KMS-11 (cell line): ENCODE data around the gene SLC22A23.

Source experiments
- H2AFZ ChIP-seq: fragments of 200-600 bp; sonication (generic); 2 replicates; pipeline ENCODE4 v1.6.1; 2016; ENCODE audit warnings: antibody characterized with exemption, mixed run types, low read depth
- H3K27ac ChIP-seq: fragments of 200-600 bp; sonication (generic); 2 replicates; pipeline ENCODE4 v1.6.1; 2016; ENCODE audit warnings: mild to moderate bottlenecking, mixed run types
- H3K27me3 ChIP-seq: fragments of 200-600 bp; sonication (generic); 2 replicates; pipeline ENCODE4 v1.6.1; 2017; ENCODE audit warnings: mild to moderate bottlenecking, low read depth, mixed run types, moderate library complexity; ENCODE audit not compliant: insufficient read depth
- H3K36me3 ChIP-seq: fragments of 200-600 bp; sonication (generic); 2 replicates; pipeline ENCODE4 v1.6.1; 2017; ENCODE audit warnings: mild to moderate bottlenecking, mixed run types; ENCODE audit not compliant: insufficient read depth
- H3K4me1 ChIP-seq: fragments of 200-600 bp; sonication (generic); 2 replicates; pipeline ENCODE4 v1.6.1; 2016; ENCODE audit warnings: mild to moderate bottlenecking, low read depth, mixed run types; ENCODE audit not compliant: poor library complexity, severe bottlenecking
- H3K4me2 ChIP-seq: fragments of 200-600 bp; sonication (generic); 2 replicates; pipeline ENCODE4 v1.7.0; 2016; ENCODE audit warnings: mild to moderate bottlenecking, mixed run types
- H3K4me3 ChIP-seq: fragments of 200-600 bp; sonication (generic); IDR thresholded peaks from 2 replicates; pipeline ENCODE4 v1.6.1; 2017; ENCODE audit warnings: low read depth, low read length, mixed read lengths; ENCODE audit not compliant: insufficient read depth
- H3K79me2 ChIP-seq: fragments of 200-600 bp; sonication (generic); 2 replicates; pipeline ENCODE4 v1.6.1; 2016; ENCODE audit warnings: low read depth, mixed run types; ENCODE audit not compliant: insufficient read depth
- H3K9ac ChIP-seq: fragments of 200-600 bp; sonication (generic); 2 replicates; pipeline ENCODE4 v1.6.1; 2016; ENCODE audit warnings: mild to moderate bottlenecking, mixed run types
- H4K20me1 ChIP-seq: fragments of 200-600 bp; sonication (generic); 2 replicates; pipeline ENCODE4 v1.6.1; 2016; ENCODE audit warnings: mild to moderate bottlenecking, mixed run types; ENCODE audit not compliant: insufficient read depth
- TF ChIP-seq, protein P1 (sequence below): fragments of 200-600 bp; sonication (generic); conservative IDR thresholded peaks from 2 replicates; pipeline ENCODE4 v1.6.1; 2017; ENCODE audit warnings: low read depth, mild to moderate bottlenecking, antibody characterized with exemption, low read length, moderate library complexity, mixed read lengths

SLC22A23 gene

DNA sequence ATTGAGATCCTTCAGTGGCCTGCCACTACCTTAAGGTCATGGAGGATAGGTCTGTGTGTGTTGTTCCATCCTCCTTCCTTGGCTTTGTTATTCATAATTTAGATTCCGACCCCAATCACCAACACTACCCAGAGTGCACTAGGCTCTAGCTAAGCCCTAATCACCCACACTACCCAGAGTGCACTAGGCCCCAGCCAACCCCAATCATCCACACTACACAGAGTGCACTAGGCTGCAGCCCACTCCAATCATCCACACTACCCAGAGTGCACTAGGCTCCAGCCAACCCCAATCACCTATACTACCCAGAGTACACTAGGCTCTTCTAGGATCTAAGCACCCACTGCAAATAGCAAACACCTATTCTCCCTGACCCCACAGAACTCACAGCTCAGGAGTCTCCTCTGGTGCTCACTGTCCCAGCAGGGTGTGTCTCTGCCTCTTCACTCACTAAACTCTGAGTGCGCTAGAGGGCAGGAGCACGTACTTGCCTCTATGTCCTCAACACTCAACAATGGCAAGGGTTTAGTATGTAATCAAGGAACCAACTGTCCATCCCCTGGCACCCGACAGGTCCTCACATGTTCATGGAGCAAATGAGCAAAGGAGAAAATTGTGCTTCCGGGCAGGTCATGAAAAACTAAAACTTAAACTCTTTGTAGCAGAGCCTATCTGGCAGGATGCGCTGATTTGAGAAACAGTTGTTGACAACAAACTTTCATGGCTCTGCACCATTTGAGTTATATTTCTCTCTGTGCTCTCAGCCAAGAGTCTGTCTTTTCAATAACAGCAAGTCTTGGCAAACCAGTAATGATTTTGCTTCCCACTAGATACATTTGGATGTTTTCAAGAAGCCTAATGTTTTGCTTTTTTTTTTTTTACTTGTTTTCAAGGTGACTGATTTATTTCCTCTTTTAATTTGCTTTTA is 54.3 kb downstream of the SLC22A23 start:
- Histone ChIP-seq H2AFZ (no peak overlapping the region), H3K79me2 (no peaks in the 10 kb centered on the region), H3K4me2 (no peak overlapping the region), H3K27ac (no peak overlapping the region), H3K9ac (no peak overlapping the region), H3K36me3 (no peaks in the 10 kb centered on the region), H3K4me3 (no peak overlapping the region), H3K4me1 (peaks cover 36% of the 10 kb centered on the region), H4K20me1 (no peaks in the 10 kb centered on the region), H3K27me3 (no peaks in the 10 kb centered on the region)
- TF ChIP-seq, protein P1, sequence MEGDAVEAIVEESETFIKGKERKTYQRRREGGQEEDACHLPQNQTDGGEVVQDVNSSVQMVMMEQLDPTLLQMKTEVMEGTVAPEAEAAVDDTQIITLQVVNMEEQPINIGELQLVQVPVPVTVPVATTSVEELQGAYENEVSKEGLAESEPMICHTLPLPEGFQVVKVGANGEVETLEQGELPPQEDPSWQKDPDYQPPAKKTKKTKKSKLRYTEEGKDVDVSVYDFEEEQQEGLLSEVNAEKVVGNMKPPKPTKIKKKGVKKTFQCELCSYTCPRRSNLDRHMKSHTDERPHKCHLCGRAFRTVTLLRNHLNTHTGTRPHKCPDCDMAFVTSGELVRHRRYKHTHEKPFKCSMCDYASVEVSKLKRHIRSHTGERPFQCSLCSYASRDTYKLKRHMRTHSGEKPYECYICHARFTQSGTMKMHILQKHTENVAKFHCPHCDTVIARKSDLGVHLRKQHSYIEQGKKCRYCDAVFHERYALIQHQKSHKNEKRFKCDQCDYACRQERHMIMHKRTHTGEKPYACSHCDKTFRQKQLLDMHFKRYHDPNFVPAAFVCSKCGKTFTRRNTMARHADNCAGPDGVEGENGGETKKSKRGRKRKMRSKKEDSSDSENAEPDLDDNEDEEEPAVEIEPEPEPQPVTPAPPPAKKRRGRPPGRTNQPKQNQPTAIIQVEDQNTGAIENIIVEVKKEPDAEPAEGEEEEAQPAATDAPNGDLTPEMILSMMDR: no peak

DNA sequence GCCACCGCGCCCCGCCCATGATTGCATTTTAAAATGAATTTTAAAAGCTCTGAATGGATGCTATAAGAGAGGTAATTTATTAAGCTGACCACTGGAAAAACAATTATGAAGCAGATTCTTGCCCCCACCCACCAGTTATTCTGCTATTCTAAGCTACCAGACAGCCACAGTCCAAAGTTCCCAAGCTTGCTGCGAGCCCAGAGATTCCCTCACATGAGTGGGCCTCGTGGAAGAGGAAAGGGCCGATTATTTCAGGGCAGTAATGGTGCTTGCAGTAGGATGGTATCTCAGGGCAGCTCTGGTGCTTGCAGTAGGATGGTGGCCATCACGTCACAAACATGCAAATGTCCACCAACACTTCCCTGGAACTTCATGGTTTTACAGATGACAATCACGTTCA is 56.7 kb downstream of the SLC22A23 start:
- Histone ChIP-seq H2AFZ (no peak overlapping the region), H3K27ac (no peak overlapping the region), H3K79me2 (no peaks in the 10 kb centered on the region), H3K4me1 (peaks cover 12% of the 10 kb centered on the region), H3K4me3 (no peak overlapping the region), H3K9ac (no peak overlapping the region), H3K27me3 (no peaks in the 10 kb centered on the region), H3K4me2 (no peak overlapping the region), H4K20me1 (no peaks in the 10 kb centered on the region), H3K36me3 (no peaks in the 10 kb centered on the region)
- TF ChIP-seq, protein P1: no peak

DNA sequence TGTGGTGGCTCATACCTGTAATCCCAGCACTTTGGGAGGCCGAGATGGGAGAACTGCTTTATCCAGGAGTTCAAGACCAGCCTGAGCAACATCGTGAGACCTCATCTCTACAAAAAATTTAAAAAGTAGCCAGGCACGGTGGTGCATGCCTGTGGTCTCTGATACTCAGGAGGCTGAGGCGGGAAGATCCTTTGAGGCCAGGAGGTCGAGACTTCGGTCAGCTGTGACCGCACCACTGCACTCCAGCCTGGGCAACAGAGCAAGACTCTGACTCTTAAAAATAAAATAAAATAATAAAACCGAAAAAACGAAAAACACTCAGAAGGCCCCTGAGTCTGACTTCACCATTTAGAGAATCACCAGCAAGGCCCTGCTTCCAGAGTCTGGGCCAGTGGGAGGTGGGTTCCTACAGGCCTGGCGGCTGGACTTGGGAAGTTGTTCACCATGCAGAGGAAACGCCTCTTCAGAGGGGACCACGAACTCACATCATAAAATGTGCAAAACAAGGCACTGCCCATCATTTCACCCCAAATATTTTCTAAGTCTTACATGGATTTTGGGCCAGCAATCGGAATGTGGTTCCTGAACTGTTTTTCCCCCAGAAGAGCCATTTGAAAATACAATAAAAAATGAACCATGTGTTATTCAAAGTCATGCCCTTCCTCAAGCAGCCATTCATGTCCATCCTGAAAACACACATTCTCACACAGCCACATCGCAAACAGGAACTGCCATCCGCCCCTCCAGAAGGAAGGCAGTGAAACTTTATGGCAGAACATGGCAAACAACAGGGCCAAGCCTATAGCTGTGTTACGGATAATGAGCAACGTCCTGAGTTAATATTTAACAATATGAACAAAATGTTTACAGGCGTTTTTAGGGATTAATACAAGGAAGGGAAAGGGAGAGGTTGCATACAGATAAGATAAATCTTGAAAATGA is 57.8 kb downstream of the SLC22A23 start:
- H3K79me2 ChIP-seq: no peaks in the 10 kb centered on the region
- no peak overlapping the region for H3K9ac ChIP-seq
- H3K4me3 ChIP-seq: no peak overlapping the region
- H3K27ac ChIP-seq: no peak overlapping the region
- H3K27me3 ChIP-seq: no peaks in the 10 kb centered on the region
- H3K4me1 ChIP-seq: peaks cover under 1% of the 10 kb centered on the region
- no peak overlapping the region for H2AFZ ChIP-seq
- TF ChIP-seq, protein P1: no peak
- H3K4me2 ChIP-seq: no peak overlapping the region
- no peaks in the 10 kb centered on the region for H3K36me3 ChIP-seq
- H4K20me1 ChIP-seq: no peaks in the 10 kb centered on the region

DNA sequence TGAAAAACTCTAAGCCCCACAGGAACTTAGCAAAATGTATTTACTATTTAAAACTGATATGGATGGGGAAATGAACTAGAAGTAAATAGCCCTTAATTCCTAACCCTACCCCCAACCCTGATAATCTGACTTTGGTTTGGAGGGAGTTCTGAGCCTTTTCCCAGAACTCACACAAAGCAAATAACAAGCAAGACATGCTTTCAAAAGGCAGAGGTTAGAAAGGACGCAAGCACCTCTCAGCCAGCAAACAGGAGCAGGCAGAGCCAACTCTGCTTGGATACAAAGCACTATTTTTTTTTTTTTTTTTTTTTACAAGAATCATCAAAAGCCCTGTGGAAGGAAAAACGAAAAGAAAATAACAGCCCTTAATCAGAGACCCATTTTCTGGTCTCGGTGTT is 58.7 kb downstream of the SLC22A23 start:
- Histone ChIP-seq H3K4me1 (no peaks in the 10 kb centered on the region), H4K20me1 (no peaks in the 10 kb centered on the region), H3K79me2 (no peaks in the 10 kb centered on the region), H3K27ac (no peak overlapping the region), H3K4me2 (no peak overlapping the region), H3K27me3 (no peaks in the 10 kb centered on the region), H2AFZ (no peak overlapping the region), H3K36me3 (no peaks in the 10 kb centered on the region), H3K4me3 (no peak overlapping the region), H3K9ac (no peak overlapping the region)
- TF ChIP-seq, protein P1: no peak
